K562 (cell line): ENCODE measurements around the gene SGO1.

Experiments
- E2F4 ChIP-seq: sonication (generic); formaldehyde crosslinking; IDR thresholded peaks from 2 replicates; pipeline ENCODE4 v1.8.0; 2022; ENCODE audit warnings: mild to moderate bottlenecking, low read depth, missing genetic modification reagents
- KLF6 ChIP-seq: fragments of 250-450 bp; sonication (Bioruptor Pico); IDR thresholded peaks from 2 replicates; pipeline ENCODE4 v1.4.0; 2020; ENCODE audit warnings: mild to moderate bottlenecking, moderate library complexity, borderline replicate concordance
- NFIC ChIP-seq: fragments of 450-650 bp; IDR thresholded peaks from 2 replicates; pipeline ENCODE4 v1.6.1; 2017; ENCODE audit warnings: mild to moderate bottlenecking, inconsistent platforms
- PATZ1 ChIP-seq: fragments of 250-450 bp; sonication (Bioruptor Pico); IDR thresholded peaks from 2 replicates; pipeline ENCODE4 v1.5.0; 2020; ENCODE audit warnings: mild to moderate bottlenecking, borderline replicate concordance
- POLR2AphosphoS5 ChIP-seq: IDR thresholded peaks from 2 replicates; pipeline ENCODE4 v1.6.1; 2011; ENCODE audit warnings: mild to moderate bottlenecking, low read depth, low read length, moderate library complexity; ENCODE audit not compliant: control insufficient read depth, insufficient read depth
- PRDM10 ChIP-seq: fragments of 450-650 bp; IDR thresholded peaks from 2 replicates; pipeline ENCODE4 v1.6.1; 2018; ENCODE audit not compliant: partially characterized antibody
- PRPF4 ChIP-seq: fragments of 200-400 bp; formaldehyde crosslinking; IDR thresholded peaks from one replicate; pipeline ENCODE4 v1.6.1; 2017; ENCODE audit warnings: low read length, low read depth, mild to moderate bottlenecking; ENCODE audit not compliant: insufficient read depth, poor library complexity, severe bottlenecking
- RFX5 ChIP-seq: IDR thresholded peaks from 2 replicates; pipeline ENCODE4 v1.6.1; 2011; ENCODE audit warnings: low read depth, mild to moderate bottlenecking, improper control_type of control experiment, low read length
- SP1 ChIP-seq: sonication (generic); formaldehyde crosslinking; IDR thresholded peaks from 2 replicates; pipeline ENCODE4 v1.8.1; 2022; ENCODE audit warnings: mild to moderate bottlenecking, missing genetic modification reagents
- ZNF140 ChIP-seq: fragments of 250-450 bp; sonication (Bioruptor Pico); IDR thresholded peaks from 2 replicates; pipeline ENCODE4 v1.8.0; 2021; ENCODE audit warnings: moderate library complexity, mild to moderate bottlenecking, inconsistent platforms

- no peak for TF ChIP-seq KLF6 (CRISPR knock-in tag)
- no peak for TF ChIP-seq SP1
- TF ChIP-seq RFX5, result no peak
- no peak for TF ChIP-seq PRPF4
- TF ChIP-seq PATZ1, result no peak
- no peak for TF ChIP-seq E2F4 (CRISPR knock-in tag)
- TF ChIP-seq NFIC, result no peak
- TF ChIP-seq PRDM10, result no peak
- no peak for TF ChIP-seq ZNF140 (CRISPR knock-in tag)
- TF ChIP-seq POLR2AphosphoS5, result no peak
Observed at GRCh38 chr3:20181276-20181675, 4.7 kb downstream of the SGO1 start.
